ENCODE results near the gene TMEM263.
A peak's percentile ranks its signal among the peaks of the same experiment; 100 is the strongest.

TMEM263 gene

DNA sequence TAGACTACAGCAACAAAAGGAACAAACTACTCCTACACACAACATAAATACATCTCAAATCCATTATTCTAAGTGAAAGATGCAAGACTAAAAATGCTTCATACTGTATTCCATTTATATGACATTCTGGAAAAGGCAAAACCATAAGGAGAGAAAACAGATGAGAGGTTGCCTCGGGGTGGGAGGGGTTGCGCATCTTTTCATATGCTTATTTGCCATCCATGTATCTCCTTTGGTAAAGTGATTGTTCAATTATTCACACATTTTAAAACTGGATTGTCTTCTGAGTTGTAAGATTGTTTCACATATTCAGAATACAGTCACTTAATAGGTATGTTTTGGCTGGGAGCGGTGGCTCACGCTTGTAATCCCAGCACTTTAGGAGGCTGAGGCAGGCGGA is 5.1 kb upstream of the TMEM263 start:
- DNase-seq (ENCODE audit: low read depth in 2 of 2), result no peak

DNA sequence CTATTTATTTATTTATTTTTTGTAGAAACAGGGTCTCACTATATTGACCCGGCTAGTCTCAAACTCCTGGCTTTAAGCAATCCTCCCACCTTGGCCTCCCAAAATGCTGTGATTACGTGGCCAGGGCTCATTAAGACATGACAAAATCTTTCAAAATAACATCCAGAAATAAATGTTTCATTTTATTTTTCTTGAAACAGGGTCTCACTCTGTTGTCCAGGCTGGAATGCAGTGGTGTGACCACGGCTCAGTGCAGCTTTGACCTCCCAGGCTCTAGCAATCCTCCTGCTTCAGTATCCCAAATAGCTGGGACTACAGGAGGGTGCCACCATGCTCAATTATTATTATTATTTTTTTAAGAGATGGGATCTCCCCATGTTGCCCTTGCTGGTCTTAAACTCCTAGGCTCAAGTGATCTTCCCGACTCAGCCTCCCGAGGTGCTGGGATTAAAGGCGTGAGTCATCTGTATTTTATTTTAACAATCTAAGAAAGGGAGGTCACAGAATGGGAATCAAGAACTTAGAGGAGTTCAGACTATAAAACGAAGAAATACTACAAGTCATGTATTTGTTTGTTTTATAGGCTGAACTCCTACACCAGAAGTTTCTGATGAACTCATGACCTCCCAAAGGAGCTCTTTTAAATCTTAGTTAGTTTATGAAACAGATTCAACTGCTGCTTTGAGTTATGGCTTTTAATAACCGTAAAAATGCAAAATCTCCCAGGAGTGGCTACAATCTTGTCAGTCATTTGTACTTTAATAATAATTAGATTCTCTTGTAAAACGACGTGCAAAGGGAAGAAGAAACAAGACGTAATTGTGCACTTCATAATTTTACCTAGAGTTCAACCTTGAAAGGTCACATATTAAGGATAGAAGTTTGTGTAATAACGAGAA is 2.1 kb upstream of the TMEM263 start:
- DNase-seq (ENCODE audit: low read depth in 2 of 2), result no peak

DNA sequence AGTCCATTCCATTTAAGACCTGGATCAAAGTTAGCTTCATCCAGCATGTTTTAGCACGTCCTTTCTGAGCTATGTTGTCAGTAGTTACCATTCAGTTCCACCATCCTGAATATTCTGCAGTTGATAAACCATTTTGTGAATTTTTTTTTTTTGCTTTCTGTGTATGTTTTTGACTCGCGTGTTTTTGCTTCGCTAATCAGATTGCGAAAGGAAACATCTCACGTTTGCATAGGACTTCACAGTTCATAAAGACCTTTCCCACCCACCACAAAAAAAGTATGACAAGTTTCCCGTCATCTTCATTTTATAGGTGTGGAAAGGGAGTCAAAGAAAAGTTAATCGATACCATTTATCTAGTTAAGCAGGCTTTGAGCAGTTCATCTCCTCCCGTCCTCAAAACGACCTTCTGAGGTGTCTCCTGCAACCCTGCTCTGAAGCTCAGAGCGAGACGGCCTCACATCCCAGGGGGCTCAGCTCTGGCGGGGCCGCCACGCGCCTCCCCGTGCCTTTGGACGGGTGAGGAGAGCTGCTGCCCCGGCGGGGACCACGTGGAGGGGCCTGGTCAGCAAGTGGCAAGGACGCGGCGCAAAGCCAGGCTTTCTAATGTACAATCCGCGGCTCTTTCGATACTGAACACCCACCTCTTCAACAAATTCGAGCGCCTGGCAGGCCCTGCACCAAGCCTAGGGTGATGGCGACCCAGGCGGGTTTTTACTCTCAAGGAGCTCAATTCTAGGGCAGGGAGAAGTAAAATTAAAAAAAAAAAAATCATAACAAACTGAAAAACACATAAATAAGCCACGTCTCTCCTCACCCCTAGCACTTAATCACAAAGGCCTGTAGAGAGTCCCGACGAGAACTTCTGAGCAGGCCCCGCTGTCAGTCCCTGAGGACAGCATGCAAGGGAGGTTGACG is 988 bp upstream of the TMEM263 start:
- no peak for DNase-seq (ENCODE audit: low read depth in 2 of 2)

DNA sequence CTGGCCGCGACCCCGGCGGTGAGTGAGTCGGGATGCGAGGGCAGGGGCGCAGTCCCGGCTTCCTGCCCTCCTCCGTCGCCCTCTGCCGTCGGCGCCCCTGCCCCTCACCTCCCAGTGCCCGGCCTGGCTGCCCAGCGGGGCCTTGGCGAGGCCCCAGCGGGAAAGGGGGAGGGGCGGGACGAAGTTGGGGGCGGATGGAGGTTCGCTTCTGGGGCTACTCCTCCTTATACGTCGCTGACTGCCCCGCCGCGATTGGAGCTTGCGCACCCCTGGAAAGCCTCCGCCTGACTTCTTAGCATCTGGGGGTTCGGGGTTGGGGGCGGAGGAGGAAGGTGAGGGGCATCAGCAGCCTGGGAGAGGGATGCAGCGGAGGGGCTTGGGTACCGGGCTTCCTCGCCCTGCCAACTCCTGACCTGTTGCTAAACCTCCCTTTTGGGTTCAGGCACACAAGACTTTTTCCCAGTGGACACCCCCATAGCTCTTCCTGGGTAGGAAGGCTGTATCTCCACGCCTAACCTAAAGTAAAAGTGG is 406 bp downstream of the TMEM263 start:
- DNase-seq (ENCODE audit: low read depth in 2 of 2), result peak in 1 of 2 donors; percentile 16

DNA sequence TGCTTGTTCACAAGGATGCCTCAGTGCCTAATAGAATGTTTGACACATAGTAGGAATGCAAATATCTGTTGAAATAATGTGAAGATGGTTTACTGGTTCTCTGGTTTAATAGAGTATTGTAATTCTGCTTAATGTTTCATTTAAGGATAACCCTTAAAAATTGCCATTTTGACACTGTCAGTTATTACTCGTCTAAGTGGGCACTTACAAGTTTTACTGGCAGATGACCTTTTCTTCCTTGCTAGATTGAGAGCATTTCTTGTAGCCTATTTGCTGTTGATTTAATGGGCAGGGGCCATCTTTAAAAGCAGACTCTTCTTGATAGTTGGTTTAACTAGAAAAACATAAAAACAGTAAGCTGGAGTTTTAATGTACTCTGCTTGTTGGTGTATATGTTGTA is 1.9 kb downstream of the TMEM263 start:
- no peak for DNase-seq (ENCODE audit: low read depth in 2 of 2)

DNA sequence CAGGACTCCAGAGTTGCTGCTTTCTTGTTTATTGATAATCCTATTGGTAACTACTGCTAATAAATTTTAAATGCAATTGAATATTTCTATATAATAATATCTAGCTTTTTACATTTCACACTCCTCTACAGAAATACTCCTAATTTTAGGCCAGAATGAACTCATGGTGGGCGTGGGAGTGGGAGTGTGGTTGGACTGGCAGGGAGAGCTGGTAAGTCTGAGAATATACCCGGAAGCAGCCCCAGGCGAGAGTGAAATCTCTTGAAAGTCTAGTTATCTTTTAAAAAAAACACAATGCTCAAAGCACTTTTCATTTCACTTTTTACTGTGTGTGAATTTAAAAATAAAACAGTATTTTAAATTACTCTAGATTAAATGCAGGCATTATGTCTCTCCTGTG is 4.7 kb downstream of the TMEM263 start:
- no peak for DNase-seq (ENCODE audit: low read depth in 2 of 2)

DNA sequence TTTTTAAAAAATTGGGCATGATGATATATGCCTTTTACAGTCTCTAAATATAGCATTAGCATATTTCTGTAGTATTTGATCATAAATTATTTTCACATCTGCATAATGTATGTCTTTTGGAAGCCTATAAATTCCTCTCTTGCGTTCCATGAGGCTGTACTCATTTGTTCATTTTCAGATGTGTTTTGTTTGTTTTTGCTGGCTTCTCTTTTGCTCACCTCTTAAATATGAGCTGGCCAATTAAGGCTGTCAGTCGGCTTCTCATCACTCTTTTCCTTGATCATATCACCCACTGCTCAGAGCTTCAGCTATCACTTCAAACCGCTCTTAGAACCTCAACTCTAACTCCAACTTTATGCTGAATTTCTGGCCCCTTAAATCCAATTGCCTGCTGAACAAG is 6.6 kb downstream of the TMEM263 start:
- DNase-seq (ENCODE audit: low read depth in 2 of 2), result no peak

DNA sequence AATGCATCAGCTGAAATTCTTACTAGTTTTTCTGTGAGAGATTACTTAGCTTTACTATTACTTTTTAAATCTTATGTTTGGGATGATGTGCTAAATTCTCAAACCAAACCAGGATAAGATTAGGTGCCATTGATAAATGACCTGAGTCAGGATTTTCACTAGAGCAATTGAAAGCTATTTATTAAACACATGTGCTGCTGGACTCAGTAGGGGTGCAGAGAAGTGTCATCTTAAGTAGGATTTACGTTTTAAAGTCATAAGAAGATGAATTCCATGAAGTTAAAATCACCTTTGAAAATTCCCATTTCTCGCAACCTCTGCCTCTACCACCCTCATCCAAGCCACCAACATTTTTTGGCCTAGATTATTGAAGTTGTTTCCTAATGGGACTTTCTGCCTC is 8.8 kb downstream of the TMEM263 start:
- no peak for DNase-seq (ENCODE audit: low read depth in 2 of 2)

DNA sequence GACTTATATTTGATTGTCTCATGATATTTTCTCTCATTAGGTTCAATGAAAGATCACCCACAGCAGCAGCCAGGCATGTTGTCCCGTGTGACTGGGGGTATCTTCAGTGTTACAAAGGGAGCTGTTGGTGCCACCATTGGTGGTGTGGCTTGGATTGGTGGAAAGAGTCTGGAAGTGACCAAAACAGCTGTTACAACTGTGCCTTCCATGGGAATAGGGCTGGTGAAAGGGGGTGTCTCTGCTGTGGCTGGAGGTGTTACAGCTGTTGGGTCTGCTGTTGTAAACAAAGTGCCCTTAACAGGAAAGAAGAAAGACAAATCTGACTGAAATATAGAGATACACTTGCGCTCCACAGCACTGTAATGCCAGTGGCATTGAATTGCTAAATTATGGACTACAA is 15.4 kb downstream of the TMEM263 start:
- no peak for DNase-seq (ENCODE audit: low read depth in 2 of 2)

DNA sequence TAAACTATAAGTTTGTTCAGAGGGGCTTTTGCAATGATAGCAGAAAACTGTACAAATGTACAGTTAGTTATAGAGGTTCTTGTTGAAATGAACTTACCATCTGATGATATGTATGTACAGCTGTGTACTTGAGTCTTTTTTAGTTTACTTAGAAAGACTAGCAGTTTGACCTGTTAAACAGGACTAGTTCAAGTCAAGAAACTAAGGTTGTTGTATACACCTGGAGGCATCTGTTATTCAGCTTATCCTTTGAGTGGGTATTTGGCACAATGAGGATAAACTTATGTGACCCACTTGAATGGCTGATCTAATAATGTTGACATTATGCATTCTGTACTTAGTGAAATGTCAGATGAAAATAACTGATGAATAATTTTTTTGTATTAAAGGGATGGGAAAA is 17.8 kb downstream of the TMEM263 start:
- no peak for DNase-seq (ENCODE audit: low read depth in 2 of 2)

DNA sequence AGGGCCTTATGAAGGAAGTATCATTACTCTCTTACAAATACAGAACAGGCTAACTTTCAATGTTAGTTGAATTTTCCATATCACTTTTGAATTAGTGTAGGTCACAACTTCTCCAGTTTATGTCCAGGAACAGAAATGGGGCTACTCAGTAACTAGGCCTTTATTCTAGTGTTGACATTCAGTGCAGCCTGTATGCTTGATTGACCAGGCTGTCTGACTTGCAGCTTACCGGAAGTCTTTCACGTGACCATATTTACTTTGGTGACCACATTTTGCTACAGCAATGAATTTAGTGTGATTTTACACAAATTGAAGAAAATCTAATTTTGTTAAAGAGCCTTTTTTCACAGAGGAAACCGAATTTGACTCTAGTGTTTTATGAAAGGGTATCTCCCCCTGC is 18.8 kb downstream of the TMEM263 start:
- DNase-seq (ENCODE audit: low read depth in 2 of 2), result no peak

DNA sequence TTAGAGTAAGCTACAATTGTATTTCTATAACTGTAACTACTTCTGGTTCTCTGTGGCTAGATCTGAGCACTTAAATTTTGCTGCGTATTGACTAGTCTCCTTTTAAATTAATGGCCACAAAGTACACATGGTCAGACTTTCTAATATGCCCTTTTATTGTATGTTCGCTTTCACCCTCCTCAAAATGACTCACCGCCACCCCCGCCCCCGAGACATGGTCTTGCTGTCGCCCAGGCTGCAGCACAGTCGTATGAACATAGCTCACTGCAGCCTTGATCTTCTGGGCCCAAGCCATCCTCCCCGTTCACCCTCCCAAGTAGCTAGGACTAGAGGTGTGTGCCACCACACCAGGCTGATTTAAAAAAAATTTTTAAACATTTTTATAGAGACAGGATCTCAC is 19.4 kb downstream of the TMEM263 start:
- no peak for DNase-seq (ENCODE audit: low read depth in 2 of 2)

DNA sequence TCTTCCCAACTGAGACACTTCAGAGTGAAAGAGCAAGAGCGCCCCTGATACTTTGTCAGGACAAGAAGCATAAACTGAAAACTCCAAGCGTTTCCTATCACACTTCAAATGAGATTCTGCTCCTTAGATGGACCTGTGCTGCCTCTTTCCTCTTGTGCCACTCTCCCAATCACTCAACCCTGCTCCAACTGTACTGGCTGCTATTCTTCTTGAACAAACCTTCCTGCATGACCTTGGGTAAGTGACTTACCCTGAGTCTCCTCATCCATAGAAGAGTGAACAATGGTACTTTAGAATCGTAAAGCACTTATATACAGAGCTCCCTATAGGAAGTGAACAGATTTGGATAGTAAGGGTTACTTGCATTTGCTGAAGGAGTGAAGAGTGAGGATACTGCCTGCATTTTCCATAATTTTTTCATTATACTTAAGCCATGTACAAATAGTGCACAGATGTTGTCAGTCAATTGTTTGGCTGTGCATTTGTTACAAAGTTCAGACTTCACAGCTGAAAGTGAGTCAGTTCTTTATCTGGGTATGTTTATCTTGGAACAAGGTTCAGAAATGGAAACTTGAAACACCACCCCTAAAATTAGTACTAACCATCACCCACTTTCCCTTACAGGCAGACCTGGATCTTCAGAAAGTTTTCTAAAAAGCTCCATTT is 20.4 kb downstream of the TMEM263 start:
- DNase-seq (ENCODE audit: low read depth in 2 of 2), result no peak

DNA sequence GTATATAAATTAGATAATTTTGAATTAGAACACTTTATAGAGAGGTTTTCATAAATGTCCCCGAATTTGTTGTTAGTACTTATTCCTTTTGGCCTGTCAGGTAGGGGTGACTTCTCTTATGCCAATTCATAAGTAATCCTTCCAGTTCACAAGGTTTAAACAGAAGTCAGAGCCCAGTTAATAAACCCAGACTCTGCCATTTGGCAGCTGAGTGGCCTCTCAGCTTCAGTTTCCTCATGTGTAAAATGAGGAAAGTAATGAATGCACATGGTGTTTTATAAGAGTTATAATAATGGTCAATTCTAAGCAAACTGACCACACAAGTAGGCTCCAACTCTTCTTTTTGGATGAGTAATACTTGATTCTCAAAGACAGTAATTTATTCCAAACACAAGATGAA is 21.0 kb downstream of the TMEM263 start:
- no peak for DNase-seq (ENCODE audit: low read depth in 2 of 2)

DNA sequence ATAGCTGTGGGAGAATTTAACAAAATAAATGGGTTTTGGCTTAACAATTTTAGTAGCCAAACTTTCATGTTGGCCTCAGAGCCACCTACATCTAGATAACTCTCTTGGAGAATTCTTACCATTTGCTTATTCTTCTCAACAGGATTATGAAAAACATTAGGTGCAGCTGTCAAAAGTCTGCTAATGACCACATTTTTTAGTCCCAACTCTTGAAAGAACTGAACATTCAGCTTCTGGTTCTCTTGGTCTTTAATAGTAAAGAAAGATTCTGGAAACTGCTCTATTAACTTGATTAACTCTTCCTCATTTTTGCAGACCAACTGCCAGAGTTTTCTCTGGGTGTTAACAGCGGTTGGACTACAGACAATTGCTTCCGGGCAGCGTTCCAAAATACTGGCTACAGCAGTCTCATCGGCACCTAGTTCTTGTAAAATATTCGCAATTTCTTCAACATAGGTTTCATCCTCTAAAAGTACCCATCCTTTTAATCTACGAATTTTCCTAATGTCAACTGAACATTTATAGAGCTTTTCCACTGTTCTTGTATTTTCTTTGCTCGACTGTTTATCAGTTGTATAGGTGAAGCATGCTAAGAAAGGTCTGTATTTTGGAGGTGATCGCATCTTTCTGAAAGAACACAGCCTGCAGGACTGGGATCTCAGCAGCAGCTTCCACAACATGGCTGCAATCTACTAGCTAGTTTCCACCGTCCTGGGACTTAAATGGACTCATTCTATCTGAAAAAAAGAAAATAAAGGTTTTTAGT is 22.5 kb downstream of the TMEM263 start:
- DNase-seq (ENCODE audit: low read depth in 2 of 2), result no peak

DNA sequence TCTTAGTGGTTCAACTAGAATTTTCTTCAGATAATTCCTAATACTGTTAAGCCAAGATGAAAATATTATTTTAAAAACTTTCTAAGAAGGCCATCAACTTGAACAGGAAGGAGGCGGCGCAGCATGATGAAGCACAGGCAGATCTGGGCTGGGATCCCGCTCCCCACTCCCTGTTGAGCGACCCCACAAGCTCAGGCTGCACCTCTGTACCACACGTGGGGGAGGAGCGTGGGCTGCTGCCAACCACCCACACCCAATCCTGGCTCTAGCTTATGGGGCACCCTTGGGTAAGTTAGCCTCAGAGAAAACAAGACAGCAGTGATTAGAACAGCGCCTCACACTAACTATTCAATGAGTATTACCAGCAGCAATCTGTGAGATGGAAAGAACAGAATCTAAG is 25.2 kb downstream of the TMEM263 start:
- no peak for DNase-seq (ENCODE audit: low read depth in 2 of 2)

DNA sequence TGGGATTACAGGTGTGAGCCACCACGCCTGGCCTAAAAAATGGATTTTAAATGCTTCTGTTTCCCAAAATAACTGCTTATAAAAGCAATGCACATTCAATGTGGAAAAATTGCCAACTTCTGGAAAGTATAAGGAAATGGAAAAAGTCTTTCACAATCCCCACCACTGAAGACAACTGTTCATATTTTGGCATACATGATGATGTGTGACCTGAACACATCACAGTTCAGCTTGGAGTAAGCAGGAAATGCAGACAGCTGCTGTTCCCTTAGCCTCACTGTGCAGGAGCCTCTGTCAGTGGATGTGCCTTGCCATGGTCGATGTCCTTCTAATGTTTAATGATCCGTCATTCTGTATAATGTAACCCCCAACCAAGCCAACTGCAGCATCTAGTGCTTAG is 26.1 kb downstream of the TMEM263 start:
- no peak for DNase-seq (ENCODE audit: low read depth in 2 of 2)

DNA sequence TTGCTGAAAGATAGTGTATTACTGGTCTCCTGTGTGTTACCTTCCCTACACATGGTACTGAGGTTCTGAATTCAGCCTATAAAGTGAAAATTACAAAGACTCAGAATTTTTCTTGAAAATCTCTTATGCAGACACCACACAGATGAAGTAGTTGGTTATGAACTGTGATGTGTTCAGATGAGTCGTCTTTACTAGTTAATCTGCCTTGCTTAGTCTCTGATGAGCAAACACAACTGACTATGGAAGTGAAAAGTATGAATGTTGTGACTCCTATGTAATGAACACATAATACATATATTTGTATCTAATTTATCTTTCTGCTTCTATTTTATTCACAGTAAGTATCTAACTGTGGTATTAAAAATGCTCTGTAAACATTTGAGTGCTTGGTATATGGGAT is 26.5 kb downstream of the TMEM263 start:
- DNase-seq (ENCODE audit: low read depth in 2 of 2), result no peak

DNA sequence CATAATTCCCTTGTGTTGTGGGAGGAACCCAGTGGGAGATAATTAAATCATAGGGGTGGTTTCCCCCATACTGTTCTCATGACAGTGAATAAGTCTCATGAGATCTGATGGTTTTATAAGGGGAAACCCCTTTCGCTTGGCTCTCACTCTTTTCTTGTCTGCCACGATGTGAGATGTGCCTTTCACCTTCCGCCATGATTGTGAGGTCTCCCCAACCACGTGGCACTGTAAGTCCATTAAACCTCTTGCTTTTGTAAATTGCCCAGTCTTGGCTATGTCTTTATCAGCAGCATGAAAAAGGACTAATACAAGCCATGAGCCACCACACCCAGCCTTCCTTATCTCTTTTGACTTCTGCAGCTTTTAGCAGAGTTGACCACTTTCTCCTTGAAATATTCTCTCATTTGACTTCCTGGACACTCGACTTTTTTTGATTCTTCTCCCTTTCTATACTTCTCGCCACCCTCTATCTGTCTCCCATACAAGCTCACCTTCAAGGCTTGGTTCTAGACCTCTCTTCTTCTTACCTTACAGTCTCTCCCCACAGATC is 29.0 kb downstream of the TMEM263 start:
- no peak for DNase-seq (ENCODE audit: low read depth in 2 of 2)

DNA sequence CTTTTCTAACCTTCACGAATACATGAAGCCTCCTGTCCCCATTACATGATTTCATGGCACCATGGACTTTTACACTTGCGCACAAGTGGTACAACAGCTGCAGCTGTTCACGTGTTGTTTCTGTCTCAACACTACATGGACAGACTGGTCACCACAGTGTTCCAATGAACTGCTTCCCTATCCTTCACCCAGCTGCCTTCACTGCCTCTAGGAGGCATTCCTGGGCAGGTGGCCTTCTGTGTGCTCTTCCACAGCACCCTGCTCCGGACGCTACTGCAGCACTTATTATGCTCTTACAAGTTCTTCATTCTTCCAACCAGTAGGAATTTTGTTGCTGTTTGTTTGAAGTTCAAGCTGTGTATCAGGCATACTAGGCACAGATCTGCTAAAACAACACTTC is 29.8 kb downstream of the TMEM263 start:
- DNase-seq (ENCODE audit: low read depth in 2 of 2), result no peak

DNA sequence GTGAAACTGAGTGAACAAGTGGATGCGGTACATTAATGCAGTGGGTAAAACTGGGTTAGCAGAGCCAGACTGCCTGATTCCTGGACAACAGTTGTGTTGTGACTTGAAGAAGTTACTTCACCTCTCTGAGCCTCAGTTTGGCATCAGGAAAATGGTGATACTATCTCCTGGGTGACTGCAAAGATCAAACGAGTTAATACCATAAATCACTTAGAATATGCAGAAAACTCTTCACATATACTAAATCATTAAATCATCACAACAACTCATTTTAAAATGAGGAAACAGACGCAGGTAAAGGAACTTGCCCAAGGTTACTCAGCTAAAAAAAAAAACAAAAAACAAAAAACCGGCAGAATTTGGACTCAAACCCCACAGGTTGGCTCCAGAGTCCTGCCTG is 30.4 kb downstream of the TMEM263 start:
- no peak for DNase-seq (ENCODE audit: low read depth in 2 of 2)

Data from stimulated activated CD8-positive, alpha-beta memory T cell treated with anti-CD3 and anti-CD28 coated beads, Interleukin-7, amount 100 ng/mL, for 1 hour (primary cell).